AG20443 (cell line): ENCODE data around the gene MPP3.
"Not testable (repeated sequence)": the region's sequence is repeated elsewhere in the genome, so short reads cannot be mapped to it uniquely, and the experiment has no call there.

Experiments
- DNase-seq: peaks from one replicate; pipeline ENCODE4 v3.0.0; 2012; ENCODE audit warnings: low spot score, mixed read lengths

MPP3 gene

DNA sequence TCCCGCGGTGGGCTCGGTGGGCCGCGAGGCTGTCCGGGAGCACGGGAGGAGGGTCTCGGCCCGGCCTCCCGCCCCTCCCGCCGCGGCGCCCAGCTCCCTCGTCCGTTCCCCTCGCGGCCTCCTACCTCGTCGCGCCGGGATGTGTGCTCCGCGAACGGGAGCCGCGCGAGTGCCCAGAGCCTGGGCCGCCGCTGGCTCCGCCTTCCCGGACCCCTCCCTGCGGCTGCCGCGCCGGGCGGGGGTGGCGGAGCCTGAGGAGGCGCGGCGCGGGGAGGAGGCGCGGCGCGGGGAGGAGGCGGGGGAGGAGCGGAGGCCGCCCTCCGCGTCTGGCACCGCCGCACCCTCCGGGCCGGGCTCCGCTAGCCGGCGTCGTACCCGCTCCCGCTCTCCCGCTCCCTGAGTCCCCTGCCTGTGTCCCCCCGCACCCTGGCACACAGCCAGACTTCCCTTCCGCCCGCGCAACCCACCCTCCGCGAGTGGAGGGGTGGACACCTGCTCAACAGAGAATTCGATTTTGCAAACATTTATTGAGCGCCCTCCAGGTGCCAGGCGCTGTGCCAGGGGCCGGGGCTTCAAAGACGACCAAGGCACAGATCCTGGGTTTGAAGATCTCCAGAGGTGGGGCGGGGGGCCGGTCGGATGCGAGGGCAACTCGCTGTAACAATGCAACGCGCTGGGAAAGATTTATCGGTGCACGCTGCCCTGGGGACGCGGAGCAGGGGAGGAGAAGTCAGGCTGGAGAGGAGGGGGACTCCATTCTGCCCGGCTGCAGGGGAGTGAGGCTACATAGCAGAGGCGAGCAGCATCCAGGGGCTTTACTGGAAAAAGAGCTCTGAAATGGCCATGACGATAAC lies at the start of gene MPP3:
TSS of gene MPP3 (minus strand) at position 171 of the 854 bp plus-strand sequence. CDS start 1,240 bp downstream, outside the sequence.
- peak; percentile 97 for DNase-seq

GRCh38 chr17:43881758-43882505 lies 49.0 kb upstream of the MPP3 start:
- DNase-seq = no peak

DNA sequence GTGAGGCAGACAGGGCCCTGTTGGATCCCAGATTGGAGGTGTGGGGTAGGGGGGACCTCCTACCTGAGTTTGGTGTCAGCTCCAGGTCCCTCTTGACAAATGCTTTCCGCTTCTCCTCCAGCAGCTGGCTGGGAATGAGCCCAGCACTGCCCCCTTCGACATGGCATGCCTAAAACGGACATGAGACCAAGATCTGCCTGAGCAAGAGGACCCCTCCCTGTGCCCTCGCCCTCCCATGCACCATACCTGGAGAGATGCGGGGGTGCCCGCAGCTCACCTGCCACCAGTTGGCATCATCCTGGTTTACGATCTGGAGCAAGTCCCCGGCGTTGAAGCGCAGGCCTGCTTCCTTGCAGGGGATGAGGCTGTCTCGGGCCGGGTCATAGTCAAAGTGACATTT lies 48.2 kb upstream of the MPP3 start:
- no peak for DNase-seq

DNA sequence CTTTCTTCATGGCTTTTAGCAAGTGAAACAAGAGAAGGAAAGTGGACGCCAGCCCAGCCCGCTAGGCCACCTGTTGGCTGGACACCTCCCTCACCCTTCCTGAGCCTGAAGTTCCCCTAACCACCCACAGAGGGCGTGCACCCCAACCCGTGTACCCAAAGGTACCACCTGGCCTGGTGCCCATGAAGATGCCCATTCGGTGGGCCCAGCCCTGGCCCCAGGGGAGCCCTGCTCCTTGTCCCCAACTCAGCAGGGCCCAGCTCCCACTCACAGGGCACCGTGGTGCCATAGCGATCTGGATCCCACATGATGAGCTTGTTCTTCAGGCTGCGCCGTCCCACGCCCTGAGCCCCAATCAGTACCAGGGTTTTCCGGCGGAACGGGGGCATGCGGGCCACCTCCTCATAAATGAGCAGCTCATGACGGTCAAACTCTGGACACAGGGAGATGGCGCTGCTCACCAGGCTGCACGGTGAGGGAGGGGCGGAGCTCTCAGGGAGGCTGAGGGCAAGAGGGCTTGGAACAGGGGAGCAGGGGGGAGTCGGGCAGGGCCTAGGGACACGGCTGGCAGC lies 47.6 kb upstream of the MPP3 start:
- DNase-seq = peak; percentile 45

DNA sequence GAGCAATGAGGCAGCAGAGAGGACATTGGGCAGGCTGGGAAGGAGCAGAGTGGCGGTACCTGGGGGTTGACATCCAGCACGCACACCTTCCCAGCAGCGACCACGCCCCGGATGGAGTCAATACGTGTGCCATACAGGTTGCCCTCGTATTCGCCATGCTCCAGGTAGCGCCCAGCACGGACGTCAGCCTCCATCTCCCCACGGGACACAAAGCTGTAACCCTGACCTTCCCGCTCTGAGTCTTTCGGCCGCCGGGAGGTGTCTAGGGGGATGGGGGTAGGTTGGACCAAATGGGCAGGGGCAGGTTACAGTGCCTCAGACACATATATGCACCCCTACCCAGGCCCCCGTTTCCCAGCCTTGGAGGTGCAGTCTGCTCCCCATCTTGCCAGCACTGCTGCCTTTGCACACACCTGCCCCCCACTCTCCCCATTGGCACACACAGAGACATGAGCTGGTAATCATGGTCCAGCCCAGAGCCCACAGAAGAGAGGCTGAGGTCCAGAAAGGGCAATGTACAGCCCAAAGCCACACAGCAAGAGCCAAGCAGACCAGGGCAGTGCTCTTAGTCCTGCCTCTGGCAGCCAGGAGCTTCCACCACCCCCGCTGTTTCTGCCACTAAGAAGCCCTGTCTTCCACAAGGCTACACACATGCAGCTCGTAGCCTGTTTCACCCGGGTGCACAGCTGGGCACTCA lies 46.9 kb upstream of the MPP3 start:
- DNase-seq = no peak

DNA sequence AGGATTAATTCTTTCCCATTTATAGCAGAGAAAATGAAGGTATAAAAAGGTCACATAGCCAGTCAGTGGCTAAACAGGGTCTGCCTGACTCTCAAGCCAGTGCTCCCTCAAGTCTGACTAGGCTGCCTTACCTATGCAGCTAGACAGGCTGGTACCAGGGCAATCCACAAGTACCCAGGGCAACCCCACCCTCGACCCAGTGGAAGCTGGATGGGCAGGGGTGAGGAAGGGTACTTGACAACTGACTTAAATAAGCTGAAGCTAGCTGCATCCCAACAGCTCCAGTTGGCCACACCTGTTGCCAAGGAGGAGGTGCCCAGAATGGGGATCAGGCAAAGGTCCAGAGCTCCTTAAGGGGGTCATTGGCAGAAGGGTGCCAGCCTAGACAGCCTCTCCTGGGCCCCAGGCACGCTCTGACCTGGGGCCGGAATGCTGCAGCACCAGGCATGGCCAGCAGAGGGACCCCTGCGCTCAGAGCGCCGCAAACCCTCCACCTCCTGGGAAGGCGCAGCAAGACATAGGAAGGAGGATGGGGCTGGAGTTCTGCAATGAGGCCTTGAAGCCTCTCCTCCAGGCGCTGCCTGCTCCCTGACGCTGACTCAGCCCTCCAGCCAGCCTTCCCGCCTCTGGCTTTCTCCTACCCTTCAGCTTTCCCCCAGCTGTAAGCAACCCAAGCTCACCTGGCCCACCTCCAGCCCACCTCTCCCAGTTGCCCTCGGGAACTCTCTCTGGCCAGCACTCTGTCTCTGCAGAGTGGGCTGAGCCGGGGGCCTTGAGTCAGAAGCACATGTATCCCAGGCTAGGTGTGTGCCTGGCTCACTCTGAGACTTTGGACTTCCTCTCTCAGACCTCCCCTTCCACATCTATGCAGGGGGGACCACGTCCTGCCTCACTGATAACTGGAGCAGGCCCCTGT lies 45.6 kb upstream of the MPP3 start:
- DNase-seq = peak; percentile 97

DNA sequence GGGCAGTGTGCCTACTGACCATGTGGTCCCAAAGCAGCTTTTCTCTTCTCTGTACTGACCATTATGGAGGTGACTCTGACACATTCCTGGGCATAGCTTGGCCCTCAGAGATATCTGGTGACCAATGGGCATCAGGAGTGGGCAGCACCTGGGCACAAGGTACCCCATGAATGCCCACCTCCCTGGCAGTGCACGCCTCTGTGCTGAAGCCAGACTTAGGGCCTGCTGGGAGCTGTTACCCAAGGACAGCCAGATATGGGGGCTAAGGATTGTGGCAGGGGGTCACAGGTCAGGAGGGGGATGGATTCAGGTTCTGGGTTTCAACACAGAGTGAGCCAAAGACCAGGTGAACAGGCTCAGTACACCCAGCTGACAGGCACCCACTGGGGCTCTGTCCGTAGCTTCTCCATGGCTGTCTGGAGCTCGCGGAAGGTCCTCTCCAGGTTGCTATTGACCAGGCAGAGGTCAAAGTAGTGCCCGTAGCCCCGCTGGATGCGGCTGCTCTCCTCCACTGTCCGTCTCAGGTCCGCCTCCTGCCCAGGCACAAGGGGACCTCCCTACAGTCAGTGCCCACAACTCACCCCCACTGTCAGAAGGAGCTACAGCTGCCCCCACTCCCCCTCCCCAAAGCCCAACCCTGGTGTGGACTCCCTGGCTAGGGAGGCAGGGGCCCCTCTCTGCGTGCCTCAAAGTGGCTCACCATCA lies 44.7 kb upstream of the MPP3 start:
- DNase-seq = no peak

DNA sequence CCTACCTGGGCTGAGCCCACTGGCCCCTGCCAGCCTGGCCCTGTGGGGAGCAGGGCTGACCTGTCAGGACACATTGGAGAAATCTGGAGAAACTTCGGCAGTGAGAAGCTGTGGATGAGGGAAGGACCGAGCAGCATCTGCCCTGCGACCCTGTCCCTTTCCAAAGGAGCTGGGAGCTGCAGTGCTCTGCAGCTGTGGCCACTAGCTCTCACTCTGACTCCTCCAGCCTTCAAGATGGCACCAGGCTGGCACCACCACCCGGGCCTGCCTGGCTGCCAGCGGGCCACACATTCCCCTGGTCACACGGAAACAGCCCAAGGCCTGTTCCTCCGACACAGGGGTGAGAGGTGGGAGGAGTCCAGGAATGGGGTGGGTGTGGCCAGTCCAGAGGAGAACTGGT lies 44.1 kb upstream of the MPP3 start:
- DNase-seq = no peak

DNA sequence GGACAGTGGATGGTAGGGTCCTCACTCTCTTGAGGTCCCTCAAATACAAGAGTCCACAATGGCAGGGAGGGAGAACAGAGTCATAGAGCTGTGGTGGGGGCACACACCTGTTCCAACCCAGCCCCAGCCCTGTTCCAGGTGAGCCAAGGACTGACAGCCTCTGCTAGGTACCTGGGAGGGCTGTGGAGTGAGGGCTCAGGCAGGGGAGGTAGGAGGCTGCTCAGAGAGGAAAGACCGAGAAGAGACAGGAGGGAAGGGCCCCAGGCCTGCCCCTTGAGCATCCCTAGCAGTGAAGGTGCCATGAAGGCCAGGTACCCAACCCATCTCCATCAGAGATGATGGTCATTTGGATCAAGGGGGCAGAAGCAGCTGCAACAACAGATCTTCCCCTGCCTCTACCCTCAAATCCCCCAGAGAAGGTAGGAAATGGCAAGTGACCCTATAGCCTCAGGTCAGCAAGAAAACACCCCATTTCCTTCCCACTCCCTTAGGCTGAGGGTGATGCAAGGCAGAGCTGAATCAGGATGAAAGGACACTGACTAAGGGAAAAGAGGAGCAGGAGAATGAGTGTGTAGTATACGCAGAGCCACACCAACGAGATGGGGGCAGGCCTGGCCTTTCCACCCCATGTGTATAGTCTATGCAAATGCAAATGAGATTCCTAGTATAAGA lies 42.7 kb upstream of the MPP3 start:
- no peak for DNase-seq

DNA sequence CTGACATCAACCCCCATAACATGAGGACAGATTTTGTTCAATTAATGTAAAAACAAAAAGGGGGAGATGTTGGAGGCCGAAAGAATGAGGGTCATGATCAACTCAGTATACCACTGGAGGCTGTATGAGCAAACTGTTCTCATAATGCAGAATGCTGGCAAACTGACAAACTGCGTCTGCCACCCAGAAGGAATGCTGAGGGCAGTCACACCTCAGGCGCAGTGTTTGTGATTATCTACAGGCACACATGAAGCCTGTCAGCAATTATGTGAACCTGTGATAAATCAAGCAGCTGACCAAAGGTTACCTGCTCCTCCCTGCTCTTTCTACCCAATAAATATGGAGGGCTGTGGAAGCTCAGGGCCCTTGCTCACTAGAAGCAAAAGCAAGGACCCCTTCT lies 41.3 kb upstream of the MPP3 start:
- DNase-seq = no peak

DNA sequence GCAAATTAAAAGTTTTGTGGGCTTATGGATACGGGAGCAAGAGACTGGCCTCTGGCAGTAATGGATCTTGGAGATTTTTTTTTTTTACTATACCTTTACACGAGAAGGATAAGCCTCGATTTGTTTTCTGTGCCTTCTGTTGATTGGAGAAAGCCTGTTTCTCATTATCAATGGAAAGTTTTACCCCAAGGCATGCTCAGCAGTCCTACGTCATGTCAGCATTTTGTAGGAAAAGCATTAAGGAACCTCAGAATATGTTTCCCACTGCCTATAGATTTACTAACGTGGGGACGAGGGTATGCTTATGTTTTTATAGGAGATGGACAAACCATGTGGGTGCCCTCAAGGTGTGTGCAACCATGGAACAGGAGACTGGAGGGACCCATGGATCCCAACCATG lies 40.9 kb upstream of the MPP3 start:
- no peak for DNase-seq

DNA sequence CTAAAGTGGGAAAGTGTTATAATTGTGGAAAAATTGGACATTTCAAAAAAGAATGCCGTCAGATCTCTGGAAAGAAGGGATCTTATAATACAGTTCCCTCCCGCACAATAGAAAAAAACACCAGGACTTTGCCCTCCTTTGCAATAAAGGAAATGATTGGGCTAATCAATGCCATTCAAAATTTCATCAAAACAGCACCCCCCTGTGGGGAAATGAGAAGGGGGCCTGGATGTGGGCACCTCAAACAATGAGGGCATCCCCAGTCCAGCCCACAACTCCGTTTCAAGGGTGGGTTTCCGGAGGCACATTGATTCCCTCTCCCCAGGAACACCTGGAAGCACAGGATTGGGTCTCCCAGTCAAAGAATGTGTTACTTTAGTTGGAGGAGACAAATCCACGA lies 40.1 kb upstream of the MPP3 start:
- no peak for DNase-seq

GRCh38 chr17:43871946-43872690 lies 39.2 kb upstream of the MPP3 start:
- DNase-seq = no peak

- not testable (repeated sequence) for DNase-seq
These were observed 36.1 kb upstream of the MPP3 start for GRCh38 chr17:43869031-43869430.

GRCh38 chr17:43868226-43868994 lies 35.5 kb upstream of the MPP3 start:
- DNase-seq = no peak

DNA sequence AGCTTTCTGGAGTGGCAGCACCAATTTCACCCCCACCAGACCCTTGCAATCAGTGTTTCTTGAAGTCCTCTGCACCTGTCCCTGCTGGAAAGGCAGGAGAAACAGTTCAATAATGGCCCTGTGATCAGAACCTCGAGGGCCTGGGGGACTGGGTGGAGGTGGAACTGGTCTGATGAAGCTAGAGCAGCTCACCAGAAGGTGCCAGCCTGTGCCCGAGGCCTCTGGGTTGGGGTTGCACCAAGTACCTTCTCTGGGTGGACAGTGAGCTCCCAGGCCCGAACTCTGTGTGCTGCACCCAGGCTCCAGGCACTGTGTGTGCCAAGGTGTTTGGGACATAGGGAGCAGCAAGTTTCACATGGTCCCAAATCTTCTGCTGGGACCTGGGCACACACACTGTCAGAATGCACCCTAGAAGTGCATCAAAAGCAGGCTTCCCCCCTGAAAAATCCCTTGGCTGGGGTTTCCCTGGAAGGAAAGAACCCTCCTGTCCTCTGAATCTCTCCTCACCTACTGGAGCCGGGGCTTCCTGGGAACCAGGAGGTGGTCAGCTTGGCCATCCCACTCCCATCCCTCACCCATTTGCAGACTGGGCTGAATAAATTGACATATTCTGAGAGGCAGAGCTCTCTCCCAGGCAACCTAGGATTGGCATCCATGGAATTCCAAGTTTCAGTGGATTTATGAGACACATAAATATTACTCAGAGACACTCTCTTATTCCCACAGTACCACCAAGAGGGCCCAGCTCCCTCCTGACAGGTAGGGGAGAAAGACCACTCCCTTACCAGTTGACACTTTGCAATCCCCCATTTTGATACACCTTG lies 31.4 kb upstream of the MPP3 start:
- DNase-seq = no peak

DNA sequence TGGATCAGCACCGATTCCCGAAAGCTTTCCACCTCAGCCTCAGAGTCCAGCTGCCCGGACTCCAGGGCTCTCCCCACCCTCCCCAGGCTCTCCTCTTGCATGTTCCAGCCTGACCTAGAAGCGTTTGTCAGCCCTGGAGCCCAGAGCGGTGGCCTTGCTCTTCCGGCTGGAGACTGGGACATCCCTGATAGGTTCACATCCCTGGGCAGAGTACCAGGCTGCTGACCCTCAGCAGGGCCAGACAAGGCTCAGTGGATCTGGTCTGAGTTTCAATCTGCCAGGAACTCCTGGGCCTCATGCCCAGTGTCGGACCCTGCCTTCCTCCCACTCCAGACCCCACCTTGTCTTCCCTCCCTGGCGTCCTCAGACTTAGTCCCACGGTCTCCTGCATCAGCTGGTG lies 29.0 kb upstream of the MPP3 start:
- DNase-seq = no peak
